ENCODE results near the gene MAPKAPK3.

DNA sequence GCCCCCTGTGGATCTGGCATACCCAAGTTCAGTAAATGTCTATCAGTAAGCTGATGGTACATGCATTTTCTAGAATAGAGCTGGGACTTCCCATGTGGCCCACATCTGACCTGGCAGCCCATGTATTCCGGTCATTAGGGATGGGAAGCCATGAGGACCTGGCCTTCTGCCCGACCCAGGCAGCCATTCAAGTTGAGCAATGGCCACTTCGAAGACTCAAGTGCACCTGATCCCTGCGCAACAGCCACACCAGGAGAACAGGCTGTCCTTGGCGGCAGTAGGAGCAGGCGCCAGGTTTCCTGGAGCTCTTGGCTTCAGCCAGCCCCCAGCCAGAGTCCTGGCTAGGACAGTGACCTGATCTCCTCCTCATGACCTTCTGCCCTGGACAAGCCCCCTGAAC lies 33.1 kb upstream of the MAPKAPK3 start:
- TF ChIP-seq POLR2A (IDR thresholded peaks at IDR 0.05): no peak
- no peak for TF ChIP-seq CTCF (IDR thresholded peaks at IDR 0.05)
- TF ChIP-seq EP300 (IDR thresholded peaks at IDR 0.05): peak; percentile 64 to 87
